Upper lobe of left lung (tissue), 6 donors: ENCODE measurements around the gene CUEDC2. TPM values are rescaled to one million over a fixed set of nuclear protein-coding genes. Genes with fewer than 3 reads are reported as not detected.
A peak's percentile ranks its signal among the peaks of the same experiment; 100 is the strongest.

Experiments used
- ATAC-seq, 2 donors: fragments of 200-7000 bp; cut with Tn5 transposase; one replicate each; pipeline ENCODE4 v1.9.1; 2022; ENCODE audit warnings: mild to moderate bottlenecking in 2 of 2, moderate library complexity in 2 of 2; ENCODE audit not compliant: low FRiP score in 2 of 2
- DNase-seq, 2 donors: peaks; one replicate each; pipeline ENCODE4 v3.0.0-alpha.2; 2019 to 2020
- H3K27ac ChIP-seq, 4 donors: fragments of 200-600 bp; sonication (generic); one replicate each; pipeline ENCODE4 v1.5.1; 2016 to 2019
- H3K27me3 ChIP-seq, 4 donors: fragments of 200-600 bp; sonication (generic); one replicate each; pipeline ENCODE4 v1.5.1; 2017 to 2019
- H3K36me3 ChIP-seq, 4 donors: fragments of 200-600 bp; sonication (generic); one replicate each; pipeline ENCODE4 v1.5.1; 2016 to 2019
- H3K4me1 ChIP-seq, 4 donors: fragments of 200-600 bp; sonication (generic); one replicate each; pipeline ENCODE4 v1.5.1; 2018 to 2019
- H3K4me3 ChIP-seq, 4 donors: fragments of 200-600 bp; sonication (generic); one replicate each; pipeline ENCODE4 v1.5.1; 2017 to 2019; ENCODE audit warnings: mild to moderate bottlenecking in 2 of 4, moderate library complexity in 1 of 4
- H3K9me3 ChIP-seq, 4 donors: fragments of 200-600 bp; sonication (generic); one replicate each; pipeline ENCODE4 v1.5.1; 2018 to 2019
- EP300 ChIP-seq, 4 donors: sonication (generic); formaldehyde crosslinking; IDR thresholded peaks; one replicate each; pipeline ENCODE4 v1.5.1; 2017; ENCODE audit warnings: antibody characterized with exemption in 4 of 4, control low read depth in 2 of 4
- POLR2A ChIP-seq, 4 donors: fragments of 450-650 bp; IDR thresholded peaks; one replicate each; pipeline ENCODE4 v1.5.1; 2016 to 2017; ENCODE audit warnings: antibody characterized with exemption in 4 of 4, mild to moderate bottlenecking in 2 of 4
- POLR2AphosphoS5 ChIP-seq, 2 donors: sonication (generic); formaldehyde crosslinking; IDR thresholded peaks; one replicate each; pipeline ENCODE4 v1.5.1; 2017; ENCODE audit warnings: antibody characterized with exemption in 2 of 2
- WGBS, 2 donors: methylation state at CpG; one replicate each; pipeline ENCODE4 v1.1.5; 2017 to 2018; 5-methylcytosine and 5-hydroxymethylcytosine counted together
- total RNA-seq, 6 donors: library from RNA; depleted of rRNA in 4 of 6; stranded (reverse); fragments of >200 nt in 4 of 6; gene quantifications; one replicate each; pipeline versions ENCODE4 v1.1.0 to v1.2.1, GENCODE V29; 2016 to 2021
- TF ChIP-seq, protein P1 (sequence below), 6 experiments: fragments of 450-650 bp in 4 of 6; fragments of 200-600 bp in 2 of 6; sonication (generic) in 2 of 6; IDR thresholded peaks; one replicate each; pipeline ENCODE4 v1.5.1; 2016 to 2019; ENCODE audit warnings: antibody characterized with exemption in 6 of 6
- donor health status: DM: no; HTN: no; CAD: no; lungs with moderate emphysema.
- donor health status: DM: no; HTN: yes; CAD: no; lungs with severe emphysema.

The CUEDC2 gene
- total RNA-seq, 6 donors from 2014 or later, result 33.1 to 67.1 (median 46.5) TPM

DNA sequence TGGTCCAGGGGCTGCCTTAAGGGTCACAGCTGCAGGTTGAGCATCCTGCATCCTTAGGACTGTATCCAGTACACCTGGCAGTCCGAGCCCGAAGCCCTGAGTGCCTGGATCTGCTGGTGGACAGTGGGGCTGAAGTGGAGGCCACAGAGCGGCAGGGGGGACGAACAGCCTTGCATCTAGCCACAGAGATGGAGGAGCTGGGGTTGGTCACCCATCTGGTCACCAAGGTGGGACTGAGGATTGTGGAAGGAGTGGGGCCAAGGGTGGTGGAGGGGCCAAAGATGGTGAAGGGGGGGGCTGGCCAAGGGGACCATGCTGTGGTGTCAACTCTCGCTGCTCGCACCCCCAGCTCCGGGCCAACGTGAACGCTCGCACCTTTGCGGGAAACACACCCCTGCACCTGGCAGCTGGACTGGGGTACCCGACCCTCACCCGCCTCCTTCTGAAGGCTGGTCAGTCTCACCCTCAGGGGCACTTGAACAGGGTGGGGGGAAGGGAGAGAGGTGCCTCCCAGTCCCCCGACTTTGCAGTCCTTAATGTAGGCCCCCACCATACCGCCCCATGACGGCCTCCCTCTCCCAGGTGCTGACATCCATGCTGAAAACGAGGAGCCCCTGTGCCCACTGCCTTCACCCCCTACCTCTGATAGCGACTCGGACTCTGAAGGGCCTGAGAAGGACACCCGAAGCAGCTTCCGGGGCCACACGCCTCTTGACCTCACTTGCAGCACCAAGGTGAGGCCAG is 31.6 kb downstream of the CUEDC2 start:
- H3K4me3 ChIP-seq, result no peak overlapping the region
- DNase-seq (no peak), ATAC-seq (no peak)
- 90 to 93% methylated on average over 16 to 22 of the region's 22 CpGs for WGBS, 2 donors
- no peak overlapping the region for H3K27ac ChIP-seq
- peaks cover 10 to 59% (median 47%) of the 10 kb centered on the region in 4 donors for H3K36me3 ChIP-seq
- peaks cover 35 to 47% (median 39%) of the 10 kb centered on the region in 4 donors for H3K4me1 ChIP-seq
- no peaks in the 10 kb centered on the region for H3K27me3 ChIP-seq
- TF ChIP-seq POLR2A (IDR thresholded peaks at IDR 0.05), result no peak
- TF ChIP-seq EP300 (IDR thresholded peaks at IDR 0.05), result no peak
- no peak for TF ChIP-seq POLR2AphosphoS5 (IDR thresholded peaks at IDR 0.05)
- TF ChIP-seq, protein P1, sequence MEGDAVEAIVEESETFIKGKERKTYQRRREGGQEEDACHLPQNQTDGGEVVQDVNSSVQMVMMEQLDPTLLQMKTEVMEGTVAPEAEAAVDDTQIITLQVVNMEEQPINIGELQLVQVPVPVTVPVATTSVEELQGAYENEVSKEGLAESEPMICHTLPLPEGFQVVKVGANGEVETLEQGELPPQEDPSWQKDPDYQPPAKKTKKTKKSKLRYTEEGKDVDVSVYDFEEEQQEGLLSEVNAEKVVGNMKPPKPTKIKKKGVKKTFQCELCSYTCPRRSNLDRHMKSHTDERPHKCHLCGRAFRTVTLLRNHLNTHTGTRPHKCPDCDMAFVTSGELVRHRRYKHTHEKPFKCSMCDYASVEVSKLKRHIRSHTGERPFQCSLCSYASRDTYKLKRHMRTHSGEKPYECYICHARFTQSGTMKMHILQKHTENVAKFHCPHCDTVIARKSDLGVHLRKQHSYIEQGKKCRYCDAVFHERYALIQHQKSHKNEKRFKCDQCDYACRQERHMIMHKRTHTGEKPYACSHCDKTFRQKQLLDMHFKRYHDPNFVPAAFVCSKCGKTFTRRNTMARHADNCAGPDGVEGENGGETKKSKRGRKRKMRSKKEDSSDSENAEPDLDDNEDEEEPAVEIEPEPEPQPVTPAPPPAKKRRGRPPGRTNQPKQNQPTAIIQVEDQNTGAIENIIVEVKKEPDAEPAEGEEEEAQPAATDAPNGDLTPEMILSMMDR (IDR thresholded peaks at IDR 0.05), result no peak
- no peaks in the 10 kb centered on the region for H3K9me3 ChIP-seq

DNA sequence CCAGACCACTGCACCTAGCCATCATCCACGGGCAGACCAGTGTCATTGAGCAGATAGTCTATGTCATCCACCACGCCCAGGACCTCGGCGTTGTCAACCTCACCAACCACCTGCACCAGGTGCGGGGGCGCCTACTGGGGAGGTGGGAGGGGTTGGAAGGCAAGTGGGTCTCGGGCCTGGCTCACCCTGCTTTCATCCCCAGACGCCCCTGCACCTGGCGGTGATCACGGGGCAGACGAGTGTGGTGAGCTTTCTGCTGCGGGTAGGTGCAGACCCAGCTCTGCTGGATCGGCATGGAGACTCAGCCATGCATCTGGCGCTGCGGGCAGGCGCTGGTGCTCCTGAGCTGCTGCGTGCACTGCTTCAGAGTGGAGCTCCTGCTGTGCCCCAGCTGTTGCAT is 32.3 kb downstream of the CUEDC2 start:
- DNase-seq (peak in 1 of 2 donors; percentile 73), ATAC-seq (no peak)
- Histone ChIP-seq H3K27ac (peak overlapping the region in 2 of 4 donors; percentile 74 to 90), H3K9me3 (no peaks in the 10 kb centered on the region), H3K4me1 (peaks cover 35 to 50% (median 39%) of the 10 kb centered on the region in 4 donors), H3K4me3 (peak overlapping the region in 1 of 4 donors; percentile 72), H3K36me3 (peaks cover 10 to 59% (median 47%) of the 10 kb centered on the region in 4 donors), H3K27me3 (no peaks in the 10 kb centered on the region)
- WGBS, 2 donors, result 93% methylated on average over 17 of the region's 17 CpGs; no CpG with 5 or more reads in 1 of the 2 donors
- TF ChIP-seq EP300 (IDR thresholded peaks at IDR 0.05) (no peak), POLR2AphosphoS5 (IDR thresholded peaks at IDR 0.05) (no peak), POLR2A (IDR thresholded peaks at IDR 0.05) (no peak)
- TF ChIP-seq, protein P1 (IDR thresholded peaks at IDR 0.05), result no peak

DNA sequence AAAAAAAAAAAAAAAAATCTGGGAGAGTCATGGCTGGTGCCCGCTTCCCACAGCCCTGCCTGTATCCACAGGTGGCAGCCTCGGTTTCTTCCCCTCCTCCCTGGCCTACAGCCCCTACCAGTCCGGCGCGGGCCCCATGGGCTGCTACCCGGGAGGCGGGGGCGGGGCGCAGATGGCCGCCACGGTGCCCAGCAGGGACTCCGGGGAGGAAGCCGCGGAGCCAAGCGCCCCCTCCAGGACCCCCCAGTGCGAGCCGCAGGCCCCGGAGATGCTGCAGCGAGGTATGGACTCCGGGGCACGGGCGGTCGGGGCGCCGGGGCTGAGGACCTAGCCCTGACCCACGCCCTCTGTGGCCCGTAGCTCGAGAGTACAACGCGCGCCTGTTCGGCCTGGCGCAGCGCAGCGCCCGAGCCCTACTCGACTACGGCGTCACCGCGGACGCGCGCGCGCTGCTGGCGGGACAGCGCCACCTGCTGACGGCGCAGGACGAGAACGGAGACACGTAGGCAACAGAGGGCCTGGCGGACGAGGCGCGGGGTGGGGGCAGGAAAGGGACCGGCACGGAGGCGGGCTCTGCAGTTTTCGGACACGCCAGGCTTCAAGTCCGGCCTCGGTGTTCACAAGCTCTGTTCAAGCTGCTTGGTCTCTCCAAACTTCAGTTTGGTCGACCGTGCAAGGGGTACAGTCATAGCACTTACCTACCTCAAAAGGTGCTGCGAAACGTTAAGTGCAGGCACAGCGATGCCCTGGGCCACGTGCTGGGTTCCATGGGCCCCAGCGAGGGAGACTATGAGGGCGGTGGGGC is 33.0 kb downstream of the CUEDC2 start:
- Histone ChIP-seq H3K27me3 (no peaks in the 10 kb centered on the region), H3K9me3 (no peaks in the 10 kb centered on the region), H3K27ac (peak overlapping the region; percentile 69 to 90 (median 79)), H3K4me3 (peak overlapping the region; percentile 42 to 72 (median 52)), H3K4me1 (peaks cover 35 to 56% (median 39%) of the 10 kb centered on the region in 4 donors), H3K36me3 (peaks cover 10 to 59% (median 47%) of the 10 kb centered on the region in 4 donors)
- WGBS, 2 donors, result 1 to 4% methylated on average over 30 to 49 of the region's 72 CpGs
- peak; percentile 85 to 88 for TF ChIP-seq POLR2AphosphoS5 (IDR thresholded peaks at IDR 0.05)
- no peak for TF ChIP-seq EP300 (IDR thresholded peaks at IDR 0.05)
- TF ChIP-seq, protein P1 (IDR thresholded peaks at IDR 0.05), result peak; percentile 90 to 99 (median 98)
- peak in 1 of 4 donors; percentile 55 for TF ChIP-seq POLR2A (IDR thresholded peaks at IDR 0.05)
- ATAC-seq, result peak; percentile 85 to 86
- peak; percentile 93 to 98 for DNase-seq

- H3K4me1 ChIP-seq, result peaks cover 39 to 61% (median 42%) of the 10 kb centered on the region in 4 donors
- WGBS, 2 donors, result 87 to 89% methylated on average over 21 of the region's 21 CpGs
- peak in 1 of 2 donors; percentile 52 for DNase-seq
Measured at GRCh38 chr10:102398172-102399020, 34.0 kb downstream of the CUEDC2 start.

More at GRCh38 chr10:102398172-102399020, 34.0 kb downstream of the CUEDC2 start:
- Histone ChIP-seq H3K36me3 (peaks cover 10 to 56% (median 47%) of the 10 kb centered on the region in 4 donors), H3K27ac (peak overlapping the region; percentile 69 to 90 (median 79)), H3K27me3 (no peaks in the 10 kb centered on the region), H3K4me3 (peak overlapping the region in 2 of 4 donors; percentile 56 to 72), H3K9me3 (no peaks in the 10 kb centered on the region)
- TF ChIP-seq, protein P1 (IDR thresholded peaks at IDR 0.05), result no peak
- TF ChIP-seq POLR2AphosphoS5 (IDR thresholded peaks at IDR 0.05) (no peak), EP300 (IDR thresholded peaks at IDR 0.05) (no peak), POLR2A (IDR thresholded peaks at IDR 0.05) (no peak)
- ATAC-seq, result no peak
